PC-9 (cell line): ENCODE measurements around the gene CYB5RL. TPM values are rescaled to one million over a fixed set of nuclear protein-coding genes. Genes with fewer than 3 reads are reported as not detected.

Experiments used
- BruUV-seq: library from RNA; stranded (reverse); fragments of 400-500 nt; replicated peaks from 2 replicates; lab custom pipeline; 2021; lab: Mats Ljungman, UMichigan
- CTCF ChIA-PET: fragments of 300-600 bp; sonication (Branson Sonifier 250); formaldehyde crosslinking; loops from one replicate; lab custom pipeline; 2022; ENCODE audit warnings: antibody characterized with exemption; lab: Charles Lee
- POLR2A ChIA-PET: fragments of 300-600 bp; sonication (Branson Sonifier 250); formaldehyde crosslinking; loops from one replicate; lab custom pipeline; 2022; ENCODE audit warnings: antibody characterized with exemption; ENCODE audit not compliant: unreplicated experiment; lab: Charles Lee
- DNase-seq, 2 experiments: peaks; one replicate each; pipeline versions ENCODE4 v3.0.0 to v3.0.0-alpha.2; 2015 to 2022; ENCODE audit warnings: mixed read lengths in 1 of 2
- H2AFZ ChIP-seq: fragments of 200-600 bp; sonication (generic); 2 replicates; pipeline ENCODE4 v1.8.1; 2017; ENCODE audit warnings: antibody characterized with exemption
- H3F3A ChIP-seq: fragments of 200-600 bp; sonication (generic); 2 replicates; pipeline ENCODE4 v1.8.1; 2017; ENCODE audit warnings: antibody characterized with exemption, mild to moderate bottlenecking, low read depth; ENCODE audit not compliant: insufficient read depth
- H3K27ac ChIP-seq: fragments of 200-600 bp; sonication (generic); 2 replicates; pipeline ENCODE4 v1.6.1; 2016; ENCODE audit warnings: mixed run types
- H3K27me3 ChIP-seq: fragments of 200-600 bp; sonication (generic); 2 replicates; pipeline ENCODE4 v1.6.1; 2016; ENCODE audit warnings: low read depth, mixed run types; ENCODE audit not compliant: insufficient read depth
- H3K36me3 ChIP-seq: fragments of 200-600 bp; sonication (generic); 2 replicates; pipeline ENCODE4 v1.6.1; 2016; ENCODE audit warnings: low read depth, mixed run types
- H3K4me1 ChIP-seq: fragments of 200-600 bp; sonication (generic); replicated peaks from 2 replicates; pipeline ENCODE4 v1.6.1; 2016; ENCODE audit warnings: mixed run types; ENCODE audit not compliant: insufficient read depth
- H3K4me2 ChIP-seq: fragments of 200-600 bp; sonication (generic); 2 replicates; pipeline ENCODE4 v1.6.1; 2017; ENCODE audit warnings: mixed run types
- H3K4me3 ChIP-seq: fragments of 200-600 bp; sonication (generic); 2 replicates; pipeline ENCODE4 v1.6.1; 2016; ENCODE audit warnings: mixed run types
- H3K79me2 ChIP-seq: fragments of 200-600 bp; sonication (generic); 2 replicates; pipeline ENCODE4 v1.6.1; 2017; ENCODE audit warnings: low read depth, mixed run types
- H3K9me2 ChIP-seq: fragments of 200-600 bp; sonication (generic); 2 replicates; pipeline ENCODE4 v1.8.1; 2017; ENCODE audit warnings: mild to moderate bottlenecking; ENCODE audit not compliant: insufficient read depth
- H3K9me3 ChIP-seq: fragments of 200-600 bp; sonication (generic); 2 replicates; pipeline ENCODE4 v1.8.1; 2016; ENCODE audit warnings: low read depth; ENCODE audit not compliant: insufficient read depth
- H4K20me1 ChIP-seq: fragments of 200-600 bp; sonication (generic); 2 replicates; pipeline ENCODE4 v1.8.1; 2017; ENCODE audit not compliant: insufficient read depth
- EZH2 ChIP-seq: fragments of 200-600 bp; sonication (generic); IDR thresholded peaks from 2 replicates; pipeline ENCODE4 v1.8.0; 2017; ENCODE audit warnings: antibody characterized with exemption, low read depth
- intact Hi-C: fragments of 100-400 bp; cut with micrococcal nuclease; formaldehyde crosslinking; loops from one replicate; pipeline ENCODE4 v1.10.0; 2022; ENCODE audit not compliant: unreplicated experiment
- total RNA-seq: library from RNA; stranded (reverse); gene quantifications from 2 replicates; pipeline ENCODE4 v1.2.3, GENCODE V29; 2021
- TF ChIP-seq, protein P1 (sequence below): fragments of 200-600 bp; sonication (generic); conservative IDR thresholded peaks from 2 replicates; pipeline ENCODE4 v1.6.1; 2017; ENCODE audit warnings: mixed run types, antibody characterized with exemption, mild to moderate bottlenecking, moderate library complexity

Gene CYB5RL
- total RNA-seq, 1 experiment from 2014 or later = 6.7 TPM

DNA sequence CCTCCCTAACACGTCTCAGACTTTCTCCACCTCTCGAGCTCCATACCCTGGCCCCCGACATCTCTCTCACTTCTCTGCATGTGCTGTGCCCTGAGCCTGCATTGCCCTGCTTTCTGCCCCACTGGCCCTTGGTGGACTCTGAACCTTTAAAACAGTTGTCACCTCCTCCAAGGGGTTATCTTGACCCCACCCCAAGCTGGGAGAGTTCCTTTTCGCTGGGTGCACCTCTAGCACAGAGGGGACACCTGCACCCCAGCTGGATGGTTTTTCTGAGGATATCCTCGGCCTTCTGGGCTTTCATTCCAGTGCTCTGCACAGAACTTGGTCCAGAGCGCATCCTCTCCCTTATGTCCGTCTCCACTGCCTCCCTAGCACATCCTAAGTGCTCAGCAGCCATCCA, 42.8 kb downstream of the CYB5RL start:
- H3K4me2 ChIP-seq = no peak overlapping the region
- H4K20me1 ChIP-seq = no peaks in the 10 kb centered on the region
- no peaks in the 10 kb centered on the region for H3K36me3 ChIP-seq
- no peak overlapping the region for H3K4me3 ChIP-seq
- no peaks in the 10 kb centered on the region for H3K9me3 ChIP-seq
- no peaks in the 10 kb centered on the region for H3K79me2 ChIP-seq
- no peaks in the 10 kb centered on the region for H3K9me2 ChIP-seq
- DNase-seq = no peak
- TF ChIP-seq, protein P1, sequence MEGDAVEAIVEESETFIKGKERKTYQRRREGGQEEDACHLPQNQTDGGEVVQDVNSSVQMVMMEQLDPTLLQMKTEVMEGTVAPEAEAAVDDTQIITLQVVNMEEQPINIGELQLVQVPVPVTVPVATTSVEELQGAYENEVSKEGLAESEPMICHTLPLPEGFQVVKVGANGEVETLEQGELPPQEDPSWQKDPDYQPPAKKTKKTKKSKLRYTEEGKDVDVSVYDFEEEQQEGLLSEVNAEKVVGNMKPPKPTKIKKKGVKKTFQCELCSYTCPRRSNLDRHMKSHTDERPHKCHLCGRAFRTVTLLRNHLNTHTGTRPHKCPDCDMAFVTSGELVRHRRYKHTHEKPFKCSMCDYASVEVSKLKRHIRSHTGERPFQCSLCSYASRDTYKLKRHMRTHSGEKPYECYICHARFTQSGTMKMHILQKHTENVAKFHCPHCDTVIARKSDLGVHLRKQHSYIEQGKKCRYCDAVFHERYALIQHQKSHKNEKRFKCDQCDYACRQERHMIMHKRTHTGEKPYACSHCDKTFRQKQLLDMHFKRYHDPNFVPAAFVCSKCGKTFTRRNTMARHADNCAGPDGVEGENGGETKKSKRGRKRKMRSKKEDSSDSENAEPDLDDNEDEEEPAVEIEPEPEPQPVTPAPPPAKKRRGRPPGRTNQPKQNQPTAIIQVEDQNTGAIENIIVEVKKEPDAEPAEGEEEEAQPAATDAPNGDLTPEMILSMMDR = no peak
- TF ChIP-seq EZH2 = no peak
- H3K4me1 ChIP-seq = peaks cover 6% of the 10 kb centered on the region; the same call in 1 of the 2 replicates
- no TSS peak for BruUV-seq
- ChIA-PET CTCF (no interaction called here), POLR2A (no interaction called here)
- no peak overlapping the region for H2AFZ ChIP-seq
- H3K27ac ChIP-seq = no peak overlapping the region
- H3F3A ChIP-seq = no peaks in the 10 kb centered on the region
- H3K27me3 ChIP-seq = no peaks in the 10 kb centered on the region
- intact Hi-C loops = no loop called here

DNA sequence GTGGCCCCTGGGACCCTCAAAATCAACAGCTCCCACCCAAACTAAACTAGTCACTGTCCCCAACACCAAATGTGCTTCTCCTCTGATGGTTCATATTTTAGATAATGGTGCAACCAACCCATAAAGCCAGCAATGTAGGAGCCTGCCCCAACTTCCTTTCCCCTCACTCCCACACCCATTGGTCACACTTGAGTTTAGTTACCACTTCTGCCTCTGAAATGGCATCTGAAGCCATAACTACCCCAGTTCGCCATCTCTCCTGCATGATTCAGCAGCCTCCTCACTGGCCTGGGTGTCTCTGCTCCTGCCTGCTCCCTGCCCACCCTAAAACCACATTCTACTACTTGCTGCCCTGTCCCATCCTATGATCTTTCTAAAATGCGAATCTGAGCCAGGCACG, 43.6 kb downstream of the CYB5RL start:
- BruUV-seq = no TSS peak
- POLR2A ChIA-PET = no interaction called here
- H3K27me3 ChIP-seq = no peaks in the 10 kb centered on the region
- CTCF ChIA-PET = no interaction called here
- no peaks in the 10 kb centered on the region for H3K79me2 ChIP-seq
- no peak for TF ChIP-seq EZH2
- TF ChIP-seq, protein P1 = no peak
- H3K4me1 ChIP-seq = peaks cover 6% of the 10 kb centered on the region; the same call in 1 of the 2 replicates
- H2AFZ ChIP-seq = no peak overlapping the region
- no peaks in the 10 kb centered on the region for H4K20me1 ChIP-seq
- no peak overlapping the region for H3K4me3 ChIP-seq
- H3K9me3 ChIP-seq = no peaks in the 10 kb centered on the region
- H3K4me2 ChIP-seq = no peak overlapping the region
- no peaks in the 10 kb centered on the region for H3K36me3 ChIP-seq
- H3K9me2 ChIP-seq = no peaks in the 10 kb centered on the region
- H3K27ac ChIP-seq = no peak overlapping the region
- intact Hi-C loops = no loop called here
- DNase-seq = no peak
- no peaks in the 10 kb centered on the region for H3F3A ChIP-seq

DNA sequence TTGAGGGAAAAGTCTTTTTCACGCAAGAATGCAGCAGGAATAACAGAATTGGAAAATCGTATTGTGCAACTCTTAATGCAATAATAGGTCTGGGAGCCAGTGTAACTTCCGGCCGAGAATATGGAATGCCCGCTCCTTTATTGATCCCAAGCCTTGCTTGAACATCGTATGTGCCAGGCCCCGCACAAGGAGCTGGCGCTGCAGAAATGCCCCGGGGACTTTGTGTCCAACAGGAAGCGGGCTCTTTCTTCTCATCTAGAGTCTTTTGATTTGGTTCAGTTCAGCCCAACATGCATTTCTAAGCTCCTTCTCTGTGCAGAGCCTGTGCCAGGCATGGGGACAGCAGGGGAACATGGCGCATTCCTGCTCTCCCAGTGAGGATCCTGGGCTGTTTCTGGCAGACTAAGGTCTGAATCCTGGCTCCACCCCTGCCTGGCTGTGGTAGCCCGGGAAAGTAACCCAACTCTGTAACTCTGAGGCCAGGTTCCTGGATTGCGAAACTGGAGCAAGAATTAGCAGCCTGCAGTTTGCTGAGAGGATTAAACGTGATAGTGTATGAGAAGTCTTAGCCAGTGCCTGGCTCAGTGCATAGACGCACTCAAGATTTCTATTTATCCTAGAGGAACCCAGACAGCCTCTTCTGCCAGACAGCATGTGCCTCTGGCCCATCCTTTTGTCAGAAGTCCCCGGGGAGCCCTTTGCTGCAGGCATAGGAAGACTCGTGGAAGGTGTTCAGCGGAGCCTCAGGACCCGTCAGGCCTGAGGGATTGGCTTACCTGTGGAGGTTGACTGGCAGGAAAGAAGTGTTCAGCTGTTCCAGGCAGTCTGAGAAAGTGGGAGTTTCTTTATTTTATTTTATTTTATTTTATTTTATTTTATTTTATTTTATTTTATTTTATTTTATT, 46.0 kb downstream of the CYB5RL start:
- H3F3A ChIP-seq = no peaks in the 10 kb centered on the region
- H3K9me2 ChIP-seq = no peaks in the 10 kb centered on the region
- no peaks in the 10 kb centered on the region for H3K9me3 ChIP-seq
- H3K4me1 ChIP-seq = peaks cover 6% of the 10 kb centered on the region; the same call in 1 of the 2 replicates
- H2AFZ ChIP-seq = no peak overlapping the region
- H3K36me3 ChIP-seq = no peaks in the 10 kb centered on the region
- H3K27me3 ChIP-seq = no peaks in the 10 kb centered on the region
- CTCF ChIA-PET = no interaction called here
- POLR2A ChIA-PET = no interaction called here
- no TSS peak for BruUV-seq
- no peaks in the 10 kb centered on the region for H4K20me1 ChIP-seq
- intact Hi-C loops = no loop called here
- H3K27ac ChIP-seq = no peak overlapping the region
- TF ChIP-seq EZH2 = no peak
- TF ChIP-seq, protein P1 = no peak
- no peak overlapping the region for H3K4me2 ChIP-seq
- no peak overlapping the region for H3K4me3 ChIP-seq
- no peaks in the 10 kb centered on the region for H3K79me2 ChIP-seq
- DNase-seq = peak; percentile 61 to 66
